GM21515 (cell line): ENCODE data around the gene SPRR2G.
"Not testable (repeated sequence)": the region's sequence is repeated elsewhere in the genome, so short reads cannot be mapped to it uniquely, and the experiment has no call there.

Experiments
- ATAC-seq: cut with Tn5 transposase; IDR thresholded peaks from one replicate; pipeline ENCODE4 v1.9.1; 2021; ENCODE audit not compliant: unreplicated experiment

Gene SPRR2G

DNA sequence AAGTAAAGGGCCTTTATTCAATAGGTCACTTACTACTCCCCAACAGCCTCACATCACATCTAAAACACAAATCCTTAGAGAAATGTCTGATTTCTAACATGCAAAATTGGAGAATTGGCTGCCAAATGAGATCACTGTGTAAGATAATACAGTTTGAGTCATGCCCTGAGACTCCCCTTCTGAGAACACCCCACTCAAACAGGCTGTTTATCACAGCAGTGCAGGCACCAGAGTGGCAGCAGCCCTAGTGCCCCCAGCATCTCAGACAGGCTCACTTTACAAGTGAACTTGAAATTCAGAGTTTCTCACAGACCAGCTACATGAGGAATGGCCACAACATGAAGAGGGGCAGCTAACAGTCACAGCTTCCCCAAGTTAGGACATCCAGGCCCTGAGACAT is 35.4 kb downstream of the SPRR2G start:
- not testable (repeated sequence) for ATAC-seq

GRCh38 chr1:153113416-153113815 is 37.3 kb downstream of the SPRR2G start, which contains the start of gene SPRR2F:
SPRR2F (minus strand) TSS chr1:153113516; CDS start chr1:153112733, 783 bp downstream.
- ATAC-seq = no peak

DNA sequence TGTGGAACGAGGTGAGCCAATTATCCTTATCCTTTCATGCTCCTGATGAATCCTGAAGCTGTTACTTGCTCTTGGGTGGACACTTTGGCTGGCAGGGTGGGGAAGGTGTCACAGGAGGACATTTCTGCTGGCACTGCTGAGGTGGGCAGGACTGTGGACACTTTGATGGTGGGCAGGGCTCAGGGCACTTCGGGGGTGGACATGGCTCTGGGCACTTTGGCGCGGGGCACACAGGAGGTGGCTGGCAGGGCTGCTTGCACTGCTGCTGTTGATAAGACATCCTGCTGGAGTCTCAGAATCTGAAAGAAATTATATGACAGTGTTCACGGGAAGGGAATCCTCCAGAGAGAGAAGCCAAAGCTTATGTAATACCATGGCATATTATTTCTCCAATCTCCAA is 38.2 kb downstream of the SPRR2G start:
- ATAC-seq = not testable (repeated sequence)

GRCh38 chr1:153100245-153100644 is 50.4 kb downstream of the SPRR2G start:
- no peak for ATAC-seq
